HG02973 (cell line): Measurements from ENCODE around the gene TMEM255B.

Experiments
- ATAC-seq: cut with Tn5 transposase; IDR thresholded peaks from one replicate; pipeline ENCODE4 v1.9.1; 2021; ENCODE audit warnings: moderate library complexity; ENCODE audit not compliant: unreplicated experiment

TMEM255B gene

GRCh38 chr13:113765564-113765910 lies 6.5 kb downstream of the TMEM255B start:
- ATAC-seq, result no peak

DNA sequence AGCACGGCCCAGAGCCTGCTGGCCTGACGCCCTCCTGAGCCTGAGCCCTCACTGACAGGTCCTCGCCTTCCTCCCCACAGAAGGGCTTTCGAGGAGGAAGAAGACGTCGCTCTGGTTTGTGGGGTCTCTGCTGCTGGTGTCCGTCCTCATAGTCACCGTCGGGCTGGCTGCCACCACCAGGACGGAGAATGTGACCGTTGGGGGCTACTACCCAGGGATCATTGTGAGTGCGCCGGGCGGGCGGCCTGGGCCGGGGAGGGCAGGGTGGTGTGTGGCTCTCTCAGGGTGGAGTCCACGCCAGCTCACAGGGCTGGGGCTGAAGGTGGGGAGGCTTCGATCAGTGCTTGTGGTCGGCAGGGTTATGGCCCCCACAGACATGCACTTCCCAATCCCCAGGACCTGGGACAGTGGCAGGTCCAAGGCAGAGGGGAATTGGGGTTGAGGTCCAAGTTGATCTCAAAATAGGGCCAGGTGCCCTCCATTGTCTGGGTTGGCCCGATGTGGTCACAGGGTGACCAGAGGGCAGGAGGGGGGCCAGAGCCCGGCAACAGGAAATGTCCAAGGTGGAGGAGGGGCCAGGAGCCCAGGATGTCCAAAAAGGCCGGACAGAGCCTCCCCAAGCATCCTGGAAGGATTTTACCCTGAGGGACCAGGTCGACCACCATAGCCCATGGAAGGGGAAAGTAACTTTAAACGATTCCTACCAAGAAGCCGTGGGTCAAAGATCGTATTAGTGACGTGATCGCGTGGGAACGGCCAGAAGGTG lies 7.2 kb downstream of the TMEM255B start:
- no peak for ATAC-seq

DNA sequence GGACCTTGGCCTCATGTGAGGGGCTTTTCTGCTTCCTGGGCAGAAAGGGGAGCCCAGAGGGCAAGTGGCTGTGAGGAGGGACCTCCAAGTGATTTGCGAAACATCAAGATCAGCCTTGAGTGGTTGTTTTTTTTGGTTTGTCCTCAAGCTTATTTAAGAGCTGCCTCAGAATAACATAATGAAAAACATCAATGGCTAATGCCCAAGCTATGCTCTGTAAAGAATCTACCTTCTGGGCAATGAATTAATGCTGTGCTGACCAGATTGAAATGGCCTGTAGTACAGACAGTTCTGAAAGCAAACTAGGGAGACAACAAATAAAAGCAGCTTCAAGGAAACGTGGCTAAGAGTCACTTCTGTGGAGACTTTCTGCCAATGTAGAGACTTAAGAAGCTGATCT lies 8.3 kb downstream of the TMEM255B start:
- ATAC-seq, result no peak

GRCh38 chr13:113768018-113768905 lies 9.2 kb downstream of the TMEM255B start:
- no peak for ATAC-seq

- no peak for ATAC-seq
Measured at GRCh38 chr13:113769106-113769505, 10.1 kb downstream of the TMEM255B start.

GRCh38 chr13:113769881-113770280 lies 10.9 kb downstream of the TMEM255B start:
- no peak for ATAC-seq

DNA sequence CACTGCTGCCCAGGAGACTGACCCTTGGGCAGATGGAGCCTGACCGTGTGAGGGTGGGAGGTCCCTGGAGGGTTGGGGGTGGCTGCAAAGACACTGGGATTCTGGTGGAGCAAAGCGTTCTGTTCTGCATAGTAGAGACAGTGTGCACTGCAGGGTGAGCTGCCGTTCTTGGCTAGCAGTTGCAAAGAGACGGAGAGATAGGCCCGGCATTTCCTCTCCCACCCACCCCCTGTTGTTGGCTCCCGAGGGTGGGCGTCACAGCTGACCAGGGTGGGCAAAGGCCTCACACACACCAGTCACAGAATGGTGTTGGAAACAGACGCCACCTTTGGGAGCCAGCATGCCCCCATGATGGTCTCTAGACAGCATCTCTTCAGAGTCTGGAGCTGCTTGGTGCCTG lies 11.4 kb downstream of the TMEM255B start:
- ATAC-seq, result no peak

GRCh38 chr13:113770937-113771336 lies 11.9 kb downstream of the TMEM255B start:
- no peak for ATAC-seq

DNA sequence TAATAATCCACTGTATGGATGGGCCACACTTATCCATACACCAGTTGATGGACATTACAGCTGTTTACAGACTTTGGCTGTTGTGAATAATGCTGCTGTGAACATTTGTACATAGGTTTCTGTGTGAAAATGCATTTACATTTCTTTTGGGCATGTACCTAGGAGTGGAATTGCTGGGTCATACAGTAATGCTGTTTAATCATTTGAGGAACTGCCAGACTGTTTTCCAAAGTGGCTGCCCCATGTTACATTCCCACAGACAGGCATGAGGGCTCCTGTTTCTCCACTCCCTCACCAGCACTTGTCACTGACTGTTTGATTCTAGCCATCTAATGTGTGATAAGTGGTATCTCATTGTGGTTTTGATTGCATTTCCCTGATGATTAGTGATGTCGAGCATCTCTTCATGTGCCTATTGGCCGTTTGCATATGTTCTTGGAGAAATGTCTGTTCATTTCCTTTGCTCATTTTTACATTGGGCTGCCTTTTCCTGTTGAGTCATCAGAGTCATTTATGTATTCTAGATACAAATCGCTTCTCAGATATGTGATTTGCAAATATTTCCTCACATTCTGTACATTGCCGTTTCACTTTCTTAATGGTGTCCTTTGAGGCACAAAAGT lies 12.8 kb downstream of the TMEM255B start:
- no peak for ATAC-seq

DNA sequence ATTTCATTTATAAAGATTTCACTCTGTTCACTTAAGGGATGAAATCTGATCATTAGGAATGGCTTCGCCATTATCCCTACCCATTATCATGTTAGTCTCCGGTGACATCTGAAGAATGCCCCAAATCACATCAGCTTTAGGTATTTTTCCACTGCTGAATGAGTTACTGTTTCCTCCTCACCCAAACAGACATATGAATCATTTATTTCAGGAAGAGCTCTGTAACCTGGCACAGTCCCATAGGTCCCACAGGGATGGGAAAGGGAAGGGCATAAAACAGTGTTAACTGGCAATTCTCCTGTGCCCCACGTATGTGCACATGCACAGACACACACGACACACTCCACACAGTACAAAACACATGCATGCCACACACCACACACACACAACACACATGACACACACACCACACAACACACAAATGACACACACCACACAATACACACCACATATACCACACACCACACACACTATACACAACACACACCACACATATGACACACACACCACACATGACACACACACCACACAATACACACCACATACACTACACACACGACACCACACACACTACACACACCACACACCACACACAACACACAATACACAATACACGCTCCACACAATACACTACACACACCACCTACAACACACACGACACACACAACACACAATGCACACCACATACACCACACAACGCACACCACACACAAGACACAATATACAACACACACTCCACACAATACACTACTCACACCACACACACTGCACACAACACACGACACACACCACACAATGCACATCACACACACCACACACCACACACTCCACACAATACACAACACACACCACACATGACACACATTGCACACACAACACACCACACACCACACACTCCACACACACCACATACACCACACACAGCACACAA lies 15.4 kb downstream of the TMEM255B start:
- ATAC-seq, result no peak

- no peak for ATAC-seq
Measured at GRCh38 chr13:113775451-113776145, 16.6 kb downstream of the TMEM255B start.

DNA sequence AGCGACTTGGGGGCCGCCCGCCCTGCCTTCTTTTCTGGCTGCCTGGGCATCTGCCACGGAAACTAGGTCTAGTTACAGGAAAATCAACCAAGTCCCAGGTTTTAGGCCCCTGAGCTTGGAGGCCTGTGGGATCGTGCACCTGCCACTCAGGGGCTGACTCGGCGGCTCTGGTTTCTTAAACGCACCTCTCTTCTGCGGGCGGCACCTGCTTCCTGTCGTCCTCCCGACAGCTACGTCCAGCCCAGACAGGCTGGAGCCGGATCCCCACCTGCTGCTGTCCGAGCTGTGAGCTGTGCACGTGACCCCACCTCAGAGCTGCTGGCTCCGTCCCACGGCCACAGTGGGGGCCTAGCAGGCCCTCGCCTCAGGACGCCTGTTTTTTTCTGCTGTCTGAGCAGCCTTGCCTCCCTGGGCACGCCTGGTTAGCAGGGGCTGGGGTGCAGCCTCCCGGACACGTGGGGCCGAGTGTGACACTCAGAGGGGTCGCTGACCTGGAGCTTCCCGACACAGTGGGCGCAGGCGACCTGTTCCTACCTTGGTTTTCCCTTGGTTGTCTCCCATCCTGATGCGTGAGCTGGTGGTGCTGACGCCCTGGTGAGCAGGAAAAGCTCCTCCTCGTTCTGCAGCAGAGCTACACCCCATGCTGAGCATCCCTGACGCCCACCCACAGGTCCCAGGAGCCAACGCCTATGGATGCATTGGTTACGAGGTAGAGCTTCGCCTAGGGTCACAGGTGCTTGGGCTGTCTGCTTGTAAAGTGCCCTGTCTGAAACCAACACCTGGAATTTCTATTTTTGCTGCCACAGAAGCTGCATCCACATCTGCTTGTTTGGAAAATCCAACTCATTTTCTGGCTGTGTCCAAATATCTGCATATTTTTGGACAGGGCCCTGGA lies 17.5 kb downstream of the TMEM255B start:
- ATAC-seq, result no peak

DNA sequence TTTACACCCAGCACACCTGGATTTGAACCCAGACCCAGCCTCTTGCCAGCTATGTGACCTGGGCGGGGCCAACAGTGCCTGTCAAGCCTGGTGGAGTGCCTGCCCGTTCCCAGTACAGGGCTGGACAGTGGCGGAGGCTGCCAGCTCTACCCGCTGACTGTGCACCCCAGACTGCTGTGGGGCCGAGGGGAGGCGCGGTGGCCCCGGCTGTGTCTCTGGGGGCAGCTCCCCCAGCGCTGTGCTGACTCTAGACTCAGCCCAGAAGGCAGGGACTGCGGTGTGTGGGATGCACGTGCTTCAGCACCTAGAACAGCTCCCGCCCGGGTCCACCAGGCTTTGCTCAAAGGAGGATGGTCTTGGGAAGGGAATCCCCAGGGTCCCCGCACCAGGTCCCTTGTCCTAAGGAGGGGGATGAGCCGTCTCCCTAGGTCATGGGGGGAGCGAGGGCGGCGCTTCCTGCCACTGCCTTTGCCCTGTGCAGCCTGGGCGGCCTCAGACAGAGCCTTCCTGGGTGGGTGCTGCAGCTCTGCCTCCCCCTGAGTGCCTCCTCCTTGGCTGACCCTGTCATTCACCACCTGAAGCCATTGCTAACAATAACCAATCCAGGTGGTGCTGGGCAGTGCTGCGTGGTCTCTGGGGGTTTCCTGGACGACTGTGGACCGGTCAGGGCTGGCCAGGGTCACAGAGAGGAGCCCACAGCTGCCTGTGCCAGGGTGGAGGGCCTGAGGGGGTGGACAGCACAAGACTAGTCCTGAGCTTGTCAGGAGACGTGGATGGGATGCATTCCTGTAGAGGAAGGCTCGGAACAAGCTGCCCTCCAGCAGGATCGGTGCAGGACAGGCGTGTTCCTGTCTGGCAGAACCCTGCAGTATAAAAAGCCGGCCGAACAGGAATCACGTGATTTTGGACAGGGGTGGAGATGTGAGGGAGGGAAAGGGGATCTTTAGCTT lies 18.6 kb downstream of the TMEM255B start:
- ATAC-seq, result no peak

GRCh38 chr13:113781571-113781970 lies 22.5 kb downstream of the TMEM255B start:
- no peak for ATAC-seq

DNA sequence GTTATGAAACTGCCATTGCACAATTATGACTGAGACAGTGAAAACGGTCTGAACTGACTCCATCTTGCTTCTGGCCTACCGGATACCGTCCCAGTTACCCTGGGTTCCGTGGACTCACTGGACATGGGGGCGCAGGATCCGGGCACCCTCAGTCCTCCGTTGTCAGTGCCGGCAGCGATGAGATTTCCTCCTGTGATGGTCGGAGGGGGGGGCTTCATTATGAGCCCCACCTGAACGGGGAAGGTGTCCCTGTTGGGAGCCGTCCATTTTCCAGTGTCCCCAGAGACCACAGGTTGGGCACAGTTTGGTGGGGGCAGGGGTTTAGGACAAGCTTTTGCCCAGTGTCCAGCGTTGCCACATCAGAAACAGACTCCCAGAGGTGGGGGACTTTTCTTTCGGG lies 23.4 kb downstream of the TMEM255B start:
- ATAC-seq, result no peak

GRCh38 chr13:113783200-113783881 lies 24.3 kb downstream of the TMEM255B start:
- ATAC-seq, result no peak

DNA sequence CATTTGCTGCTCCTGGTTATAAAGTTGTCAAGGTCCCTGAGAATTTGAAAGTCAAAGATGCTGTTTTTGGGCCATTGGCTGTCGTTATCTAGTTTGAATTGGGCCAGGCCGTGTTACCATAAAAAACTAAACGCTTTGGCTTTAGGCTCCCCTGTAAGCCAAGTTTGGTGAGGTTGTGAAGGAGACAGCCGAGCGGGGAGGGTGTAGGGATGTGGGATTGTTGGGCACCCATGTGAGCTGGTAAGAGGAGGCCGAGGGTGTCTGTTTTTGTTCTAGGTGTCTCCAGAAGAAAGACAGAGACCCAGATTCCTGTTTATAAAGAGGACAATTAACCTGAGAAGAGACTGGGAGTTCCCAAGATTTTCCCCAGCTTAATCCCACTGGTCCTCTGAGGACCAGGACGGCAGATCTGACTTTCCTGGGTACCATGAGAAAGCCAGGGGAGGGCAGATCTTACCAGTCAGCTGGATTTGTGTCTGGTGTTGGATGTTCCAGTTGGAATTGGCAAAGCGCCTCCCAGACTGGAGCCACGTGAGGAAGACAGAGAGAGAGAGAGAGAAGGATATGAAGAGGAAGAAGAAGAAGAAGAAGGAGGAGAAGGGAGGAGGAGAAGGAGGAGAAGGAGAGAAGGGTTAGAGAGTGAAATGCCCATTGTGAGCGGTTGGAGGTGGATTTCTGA lies 25.1 kb downstream of the TMEM255B start:
- ATAC-seq, result no peak
